ENCODE results near the gene MYBPC2.

DNA sequence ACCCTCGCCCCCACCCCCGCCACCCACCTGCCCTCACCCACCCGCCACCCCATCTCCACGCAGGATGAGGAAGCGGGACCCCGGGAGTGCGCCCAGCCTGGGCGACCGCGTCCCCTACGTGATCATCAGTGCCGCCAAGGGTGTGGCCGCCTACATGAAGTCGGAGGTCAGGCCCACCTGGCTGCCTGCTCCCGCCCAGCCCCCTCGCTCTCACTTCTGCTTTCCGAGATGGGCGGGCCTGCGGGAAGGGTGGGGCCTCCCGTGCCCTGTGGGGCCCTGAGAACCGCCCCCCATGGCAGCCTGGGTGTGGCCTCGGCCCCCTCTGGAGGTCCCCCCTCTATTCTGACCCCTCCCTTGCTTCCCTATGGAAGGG is 17.0 kb upstream of the MYBPC2 start:
- TF ChIP-seq, protein P1, sequence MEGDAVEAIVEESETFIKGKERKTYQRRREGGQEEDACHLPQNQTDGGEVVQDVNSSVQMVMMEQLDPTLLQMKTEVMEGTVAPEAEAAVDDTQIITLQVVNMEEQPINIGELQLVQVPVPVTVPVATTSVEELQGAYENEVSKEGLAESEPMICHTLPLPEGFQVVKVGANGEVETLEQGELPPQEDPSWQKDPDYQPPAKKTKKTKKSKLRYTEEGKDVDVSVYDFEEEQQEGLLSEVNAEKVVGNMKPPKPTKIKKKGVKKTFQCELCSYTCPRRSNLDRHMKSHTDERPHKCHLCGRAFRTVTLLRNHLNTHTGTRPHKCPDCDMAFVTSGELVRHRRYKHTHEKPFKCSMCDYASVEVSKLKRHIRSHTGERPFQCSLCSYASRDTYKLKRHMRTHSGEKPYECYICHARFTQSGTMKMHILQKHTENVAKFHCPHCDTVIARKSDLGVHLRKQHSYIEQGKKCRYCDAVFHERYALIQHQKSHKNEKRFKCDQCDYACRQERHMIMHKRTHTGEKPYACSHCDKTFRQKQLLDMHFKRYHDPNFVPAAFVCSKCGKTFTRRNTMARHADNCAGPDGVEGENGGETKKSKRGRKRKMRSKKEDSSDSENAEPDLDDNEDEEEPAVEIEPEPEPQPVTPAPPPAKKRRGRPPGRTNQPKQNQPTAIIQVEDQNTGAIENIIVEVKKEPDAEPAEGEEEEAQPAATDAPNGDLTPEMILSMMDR (conservative IDR thresholded peaks at IDR 0.05 in 1 of 2, IDR thresholded peaks at IDR 0.05 in 1 of 2; ENCODE audit: extremely low read depth in 1 of 2, insufficient read depth in 1 of 2, low read depth in 1 of 2, low read length in 2 of 2): no peak
- TF ChIP-seq EZH2 (IDR thresholded peaks at IDR 0.05; ENCODE audit: borderline replicate concordance, low read length): no peak
